ENCODE results near the gene MYRIP.

DNA sequence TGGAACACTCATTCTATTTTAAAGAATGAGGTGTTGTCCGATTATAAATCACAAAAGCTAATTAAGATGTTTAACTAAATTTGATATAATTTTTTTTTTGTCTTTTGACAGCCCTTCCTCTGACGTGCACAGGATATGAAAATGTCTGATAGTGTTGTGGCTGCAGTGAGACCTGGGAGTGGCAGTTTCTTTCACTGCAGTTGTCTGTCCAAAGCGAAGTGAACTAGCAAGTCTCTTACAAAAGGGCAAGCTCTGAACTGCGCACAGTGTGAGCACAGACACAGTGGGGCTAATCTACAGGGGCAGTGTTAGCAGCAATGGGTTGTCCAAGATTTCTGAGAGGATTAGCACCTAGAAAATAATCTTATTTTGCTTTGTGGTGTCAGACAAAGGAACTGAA, 29.1 kb upstream of the MYRIP start:
- TF ChIP-seq POLR2AphosphoS5 (IDR thresholded peaks at IDR 0.05; ENCODE audit: borderline replicate concordance, low read depth, low read length) (no peak), EZH2 (IDR thresholded peaks at IDR 0.05) (no peak)
